Stomach (tissue), 4 donors: Measurements from ENCODE around the gene BMP6.

Experiments used
- EP300 ChIP-seq: sonication (generic); formaldehyde crosslinking; IDR thresholded peaks from one replicate; pipeline ENCODE4 v1.6.1; 2017; ENCODE audit warnings: antibody characterized with exemption
- TF ChIP-seq, protein P1 (sequence below), 7 experiments: fragments of 450-650 bp in 4 of 7; fragments of 200-600 bp in 3 of 7; sonication (generic) in 3 of 7; IDR thresholded peaks; one replicate each; pipeline ENCODE4 v1.5.1; 2016 to 2019; ENCODE audit warnings: antibody characterized with exemption in 7 of 7, control low read depth in 2 of 7, mild to moderate bottlenecking in 1 of 7

GRCh38 chr6:7706269-7706668, 19.6 kb upstream of the BMP6 start:
- TF ChIP-seq, protein P1, sequence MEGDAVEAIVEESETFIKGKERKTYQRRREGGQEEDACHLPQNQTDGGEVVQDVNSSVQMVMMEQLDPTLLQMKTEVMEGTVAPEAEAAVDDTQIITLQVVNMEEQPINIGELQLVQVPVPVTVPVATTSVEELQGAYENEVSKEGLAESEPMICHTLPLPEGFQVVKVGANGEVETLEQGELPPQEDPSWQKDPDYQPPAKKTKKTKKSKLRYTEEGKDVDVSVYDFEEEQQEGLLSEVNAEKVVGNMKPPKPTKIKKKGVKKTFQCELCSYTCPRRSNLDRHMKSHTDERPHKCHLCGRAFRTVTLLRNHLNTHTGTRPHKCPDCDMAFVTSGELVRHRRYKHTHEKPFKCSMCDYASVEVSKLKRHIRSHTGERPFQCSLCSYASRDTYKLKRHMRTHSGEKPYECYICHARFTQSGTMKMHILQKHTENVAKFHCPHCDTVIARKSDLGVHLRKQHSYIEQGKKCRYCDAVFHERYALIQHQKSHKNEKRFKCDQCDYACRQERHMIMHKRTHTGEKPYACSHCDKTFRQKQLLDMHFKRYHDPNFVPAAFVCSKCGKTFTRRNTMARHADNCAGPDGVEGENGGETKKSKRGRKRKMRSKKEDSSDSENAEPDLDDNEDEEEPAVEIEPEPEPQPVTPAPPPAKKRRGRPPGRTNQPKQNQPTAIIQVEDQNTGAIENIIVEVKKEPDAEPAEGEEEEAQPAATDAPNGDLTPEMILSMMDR (IDR thresholded peaks at IDR 0.05), result no peak
- no peak for TF ChIP-seq EP300
